Esophagus muscularis mucosa (tissue), 4 donors: ENCODE results near the gene TCEANC2. TPM values are rescaled to one million over a fixed set of nuclear protein-coding genes. Genes with fewer than 3 reads are reported as not detected.

Experiments used
- DNase-seq: peaks from one replicate; pipeline ENCODE4 v3.0.0-alpha.2; 2017; ENCODE audit errors: extremely low spot score
- H3K27ac ChIP-seq, 4 donors: fragments of 200-600 bp; sonication (generic); replicated peaks in 1 of 4; 1 replicate in 3 of 4; 2 replicates in 1 of 4; pipeline ENCODE4 v1.5.1; 2016 to 2019; ENCODE audit warnings: mild to moderate bottlenecking in 1 of 4
- H3K27me3 ChIP-seq, 4 donors: fragments of 200-600 bp; sonication (generic); one replicate each; pipeline versions ENCODE4 v1.5.1 to v1.6.0; 2016 to 2019
- H3K36me3 ChIP-seq, 4 donors: fragments of 200-600 bp; sonication (generic); one replicate each; pipeline ENCODE4 v1.5.1; 2016 to 2019
- H3K4me1 ChIP-seq, 4 donors: fragments of 200-600 bp; sonication (generic); one replicate each; pipeline ENCODE4 v1.5.1; 2016 to 2019
- H3K4me3 ChIP-seq, 4 donors: fragments of 200-600 bp; sonication (generic); 1 replicate in 2 of 4; 2 replicates in 2 of 4; pipeline ENCODE4 v1.5.1; 2016 to 2019; ENCODE audit warnings: mild to moderate bottlenecking in 4 of 4, moderate library complexity in 1 of 4
- H3K9me3 ChIP-seq, 4 donors: fragments of 200-600 bp; sonication (generic); 1 replicate in 3 of 4; 2 replicates in 1 of 4; pipeline ENCODE4 v1.5.1; 2016 to 2019
- CTCF ChIP-seq, 3 experiments: fragments of 200-600 bp in 2 of 3; fragments of 450-650 bp in 1 of 3; sonication (generic) in 2 of 3; IDR thresholded peaks; one replicate each; pipeline ENCODE4 v1.5.1; 2017 to 2019; ENCODE audit warnings: antibody characterized with exemption in 3 of 3, mild to moderate bottlenecking in 2 of 3, moderate library complexity in 1 of 3
- EP300 ChIP-seq: sonication (generic); formaldehyde crosslinking; IDR thresholded peaks from one replicate; pipeline ENCODE4 v1.6.1; 2017; ENCODE audit warnings: antibody characterized with exemption
- POLR2A ChIP-seq: fragments of 450-650 bp; IDR thresholded peaks from one replicate; pipeline ENCODE4 v1.6.1; 2017; ENCODE audit warnings: antibody characterized with exemption, moderate library complexity, mild to moderate bottlenecking, low read depth
- POLR2AphosphoS5 ChIP-seq, 2 donors: sonication (generic); formaldehyde crosslinking; IDR thresholded peaks; one replicate each; pipeline ENCODE4 v1.6.1; 2017; ENCODE audit warnings: antibody characterized with exemption in 2 of 2
- WGBS: methylation state at CpG from one replicate; pipeline ENCODE4 v1.1.5; 2018; 5-methylcytosine and 5-hydroxymethylcytosine counted together
- intact Hi-C: fragments of 100-400 bp; cut with DNase I; formaldehyde crosslinking; loops from one replicate; pipeline ENCODE4 v1.15.1; 2023
- total RNA-seq, 4 donors: library from RNA; depleted of rRNA; stranded (reverse); fragments of >200 nt; gene quantifications; one replicate each; pipeline versions ENCODE4 v1.1.0 to v1.2.1, GENCODE V29; 2016

The TCEANC2 gene
- total RNA-seq, 4 donors from 2014 or later: 4.8 to 8.6 (median 7.1) TPM

GRCh38 chr1:54135436-54136120, 82.2 kb downstream of the TCEANC2 start:
- TF ChIP-seq EP300 (no peak), CTCF (IDR thresholded peaks at IDR 0.05) (no peak), POLR2AphosphoS5 (IDR thresholded peaks at IDR 0.05) (no peak), POLR2A (no peak)
- DNase-seq: no peak
- Histone ChIP-seq H3K4me3 (no peak overlapping the region), H3K27me3 (no peaks in the 10 kb centered on the region), H3K4me1 (no peaks in the 10 kb centered on the region), H3K36me3 (no peaks in the 10 kb centered on the region), H3K9me3 (no peaks in the 10 kb centered on the region), H3K27ac (no peak overlapping the region)
- intact Hi-C loops: no loop called here
- WGBS: 71% methylated on average over 5 of the region's 5 CpGs

- Histone ChIP-seq H3K4me1 (no peaks in the 10 kb centered on the region), H3K9me3 (no peaks in the 10 kb centered on the region), H3K27ac (no peak overlapping the region), H3K27me3 (no peaks in the 10 kb centered on the region), H3K4me3 (no peak overlapping the region), H3K36me3 (no peaks in the 10 kb centered on the region)
- no peak for DNase-seq
- 95% methylated on average over 15 of the region's 17 CpGs for WGBS
- intact Hi-C loops: no loop called here
- no peak for TF ChIP-seq POLR2AphosphoS5 (IDR thresholded peaks at IDR 0.05)
- TF ChIP-seq CTCF (IDR thresholded peaks at IDR 0.05): no peak
- no peak for TF ChIP-seq POLR2A
- no peak for TF ChIP-seq EP300
Measured at GRCh38 chr1:54136269-54136896, 83.0 kb downstream of the TCEANC2 start.

- Histone ChIP-seq H3K36me3 (no peaks in the 10 kb centered on the region), H3K9me3 (no peaks in the 10 kb centered on the region), H3K27me3 (no peaks in the 10 kb centered on the region), H3K27ac (no peak overlapping the region), H3K4me3 (no peak overlapping the region), H3K4me1 (no peaks in the 10 kb centered on the region)
- no peak for DNase-seq
- 86% methylated on average over 7 of the region's 7 CpGs for WGBS
- intact Hi-C loops: no loop called here
- TF ChIP-seq CTCF (IDR thresholded peaks at IDR 0.05) (no peak), POLR2AphosphoS5 (IDR thresholded peaks at IDR 0.05) (no peak), POLR2A (no peak), EP300 (no peak)
Measured at GRCh38 chr1:54136963-54137533, 83.6 kb downstream of the TCEANC2 start.

- TF ChIP-seq POLR2AphosphoS5 (IDR thresholded peaks at IDR 0.05): no peak
- no peak for TF ChIP-seq CTCF (IDR thresholded peaks at IDR 0.05)
- no peak for TF ChIP-seq EP300
- no peak for TF ChIP-seq POLR2A
- WGBS: 51% methylated on average over 10 of the region's 10 CpGs
Measured at GRCh38 chr1:54137534-54138061, 84.2 kb downstream of the TCEANC2 start.

More at GRCh38 chr1:54137534-54138061, 84.2 kb downstream of the TCEANC2 start:
- DNase-seq: no peak
- Histone ChIP-seq H3K27me3 (no peaks in the 10 kb centered on the region), H3K9me3 (no peaks in the 10 kb centered on the region), H3K36me3 (no peaks in the 10 kb centered on the region), H3K4me3 (no peak overlapping the region), H3K4me1 (no peaks in the 10 kb centered on the region), H3K27ac (no peak overlapping the region)
- intact Hi-C loops: no loop called here
